Keratinocyte (primary cell): Measurements from ENCODE around the gene NDUFS7.

ENCODE experiments used
- CTCF ChIP-seq, 3 experiments: IDR thresholded peaks in 1 of 3; conservative IDR thresholded peaks in 1 of 3; optimal IDR thresholded peaks in 1 of 3; 2 replicates in 2 of 3; 3 replicates in 1 of 3; pipeline versions ENCODE3 to v1.5.1; 2011; ENCODE audit warnings: low read length in 3 of 3, mild to moderate bottlenecking in 3 of 3, moderate library complexity in 2 of 3, control low read depth in 1 of 3, inconsistent platforms in 1 of 3; ENCODE audit not compliant: insufficient read depth in 2 of 3; ENCODE audit errors: extremely low read depth in 1 of 3
- EZH2 ChIP-seq: IDR thresholded peaks from one replicate; pipeline ENCODE4 v1.6.1; 2012; ENCODE audit warnings: inconsistent platforms, mild to moderate bottlenecking, low read length, moderate library complexity

DNA sequence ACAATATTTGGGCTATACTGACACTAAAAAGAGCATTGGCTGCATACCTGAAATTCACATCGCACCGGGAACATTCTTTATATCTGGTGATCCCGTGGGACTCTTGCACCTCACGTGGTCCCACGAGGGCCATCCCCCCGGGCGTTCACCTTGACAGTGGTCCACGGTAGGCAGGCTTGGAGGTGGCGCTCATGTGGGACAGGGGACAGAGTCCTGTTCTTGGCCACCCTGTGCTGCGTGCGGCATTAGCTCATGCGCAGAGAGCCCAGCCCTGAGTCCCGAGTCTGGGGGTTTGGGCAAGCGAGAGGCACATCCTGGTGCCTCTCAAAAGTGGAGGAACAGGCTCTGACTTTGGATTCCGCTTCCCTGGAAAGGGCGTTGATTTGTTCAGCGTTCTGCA, 10.1 kb downstream of the NDUFS7 start:
- TF ChIP-seq CTCF (optimal IDR thresholded peaks at IDR 0.05 in 1 of 3, IDR thresholded peaks at IDR 0.05 in 1 of 3, conservative IDR thresholded peaks at IDR 0.05 in 1 of 3; ENCODE audit: extremely low read depth in 1 of 3, insufficient read depth in 2 of 3, low read length in 3 of 3) (no peak), EZH2 (no peak)
